Loucy (cell line): ENCODE data around the gene RHOT2.

Experiments
- EZH2phosphoT487 ChIP-seq: fragments of 200-600 bp; IDR thresholded peaks from 2 replicates; pipeline ENCODE4 v1.6.1; 2018; ENCODE audit warnings: antibody characterized with exemption, mild to moderate bottlenecking, moderate library complexity, borderline replicate concordance
- TF ChIP-seq, protein P1 (sequence below): fragments of 200-600 bp; sonication (generic); conservative IDR thresholded peaks from 2 replicates; pipeline ENCODE4 v1.5.1; 2014; ENCODE audit warnings: mild to moderate bottlenecking, antibody characterized with exemption, low read length

DNA sequence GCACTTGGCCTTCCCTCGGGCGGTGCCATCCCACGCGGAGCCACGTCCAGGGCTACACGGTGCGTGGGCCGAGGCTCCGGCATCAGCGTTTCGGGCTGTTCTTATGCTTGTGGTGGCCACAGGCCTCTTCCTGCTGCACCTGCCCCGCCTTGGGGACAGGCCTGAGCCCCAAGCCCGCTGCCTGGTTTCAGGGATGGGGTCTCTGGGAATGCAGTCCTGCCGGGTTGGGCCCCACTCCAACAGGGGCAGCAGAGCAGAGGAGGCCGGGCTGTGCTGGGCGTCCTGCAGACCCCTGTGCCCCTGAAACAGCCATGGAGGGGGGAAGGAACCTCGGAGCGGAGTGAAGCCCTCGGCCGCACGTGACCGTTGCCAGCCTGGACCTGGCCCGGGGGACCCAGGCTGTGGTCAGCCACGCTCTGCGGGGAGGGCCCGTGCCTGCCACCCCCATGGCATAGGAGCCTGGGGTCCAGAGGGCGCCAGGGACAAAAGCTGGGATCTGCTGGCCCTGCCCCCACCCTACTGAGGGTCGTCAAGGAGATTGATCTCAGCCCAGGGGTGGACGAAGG, 37.6 kb upstream of the RHOT2 start:
- TF ChIP-seq, protein P1, sequence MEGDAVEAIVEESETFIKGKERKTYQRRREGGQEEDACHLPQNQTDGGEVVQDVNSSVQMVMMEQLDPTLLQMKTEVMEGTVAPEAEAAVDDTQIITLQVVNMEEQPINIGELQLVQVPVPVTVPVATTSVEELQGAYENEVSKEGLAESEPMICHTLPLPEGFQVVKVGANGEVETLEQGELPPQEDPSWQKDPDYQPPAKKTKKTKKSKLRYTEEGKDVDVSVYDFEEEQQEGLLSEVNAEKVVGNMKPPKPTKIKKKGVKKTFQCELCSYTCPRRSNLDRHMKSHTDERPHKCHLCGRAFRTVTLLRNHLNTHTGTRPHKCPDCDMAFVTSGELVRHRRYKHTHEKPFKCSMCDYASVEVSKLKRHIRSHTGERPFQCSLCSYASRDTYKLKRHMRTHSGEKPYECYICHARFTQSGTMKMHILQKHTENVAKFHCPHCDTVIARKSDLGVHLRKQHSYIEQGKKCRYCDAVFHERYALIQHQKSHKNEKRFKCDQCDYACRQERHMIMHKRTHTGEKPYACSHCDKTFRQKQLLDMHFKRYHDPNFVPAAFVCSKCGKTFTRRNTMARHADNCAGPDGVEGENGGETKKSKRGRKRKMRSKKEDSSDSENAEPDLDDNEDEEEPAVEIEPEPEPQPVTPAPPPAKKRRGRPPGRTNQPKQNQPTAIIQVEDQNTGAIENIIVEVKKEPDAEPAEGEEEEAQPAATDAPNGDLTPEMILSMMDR = no peak
- no peak for TF ChIP-seq EZH2phosphoT487
